ENCODE results near the gene DCT.

GRCh38 chr13:94525781-94526180, 46.3 kb upstream of the DCT start:
- no peak for TF ChIP-seq CTCF (IDR thresholded peaks at IDR 0.05; ENCODE audit: borderline replicate concordance, extremely low read depth, low read length, poor library complexity, severe bottlenecking)
- TF ChIP-seq EZH2 (IDR thresholded peaks at IDR 0.05; ENCODE audit: borderline replicate concordance, low read depth, low read length, severe bottlenecking): no peak
